Stimulated activated CD4-positive, alpha-beta T cell treated with anti-CD3 and anti-CD28 coated beads, Interleukin-1b, Interleukin-23, amount 100 ng/mL, for 48 hours (primary cell): ENCODE data around the gene SNF8.

Source experiments
- DNase-seq: peaks from one replicate; pipeline ENCODE4 v3.0.0-alpha.2; 2020

Gene SNF8

GRCh38 chr17:48928876-48929811, 15.5 kb downstream of the SNF8 start:
- no peak for DNase-seq

GRCh38 chr17:48927978-48928745, 16.5 kb downstream of the SNF8 start:
- no peak for DNase-seq

GRCh38 chr17:48925991-48926342, 18.7 kb downstream of the SNF8 start:
- DNase-seq: no peak

- no peak for DNase-seq
Measured at GRCh38 chr17:48925251-48925990, 19.2 kb downstream of the SNF8 start.

DNA sequence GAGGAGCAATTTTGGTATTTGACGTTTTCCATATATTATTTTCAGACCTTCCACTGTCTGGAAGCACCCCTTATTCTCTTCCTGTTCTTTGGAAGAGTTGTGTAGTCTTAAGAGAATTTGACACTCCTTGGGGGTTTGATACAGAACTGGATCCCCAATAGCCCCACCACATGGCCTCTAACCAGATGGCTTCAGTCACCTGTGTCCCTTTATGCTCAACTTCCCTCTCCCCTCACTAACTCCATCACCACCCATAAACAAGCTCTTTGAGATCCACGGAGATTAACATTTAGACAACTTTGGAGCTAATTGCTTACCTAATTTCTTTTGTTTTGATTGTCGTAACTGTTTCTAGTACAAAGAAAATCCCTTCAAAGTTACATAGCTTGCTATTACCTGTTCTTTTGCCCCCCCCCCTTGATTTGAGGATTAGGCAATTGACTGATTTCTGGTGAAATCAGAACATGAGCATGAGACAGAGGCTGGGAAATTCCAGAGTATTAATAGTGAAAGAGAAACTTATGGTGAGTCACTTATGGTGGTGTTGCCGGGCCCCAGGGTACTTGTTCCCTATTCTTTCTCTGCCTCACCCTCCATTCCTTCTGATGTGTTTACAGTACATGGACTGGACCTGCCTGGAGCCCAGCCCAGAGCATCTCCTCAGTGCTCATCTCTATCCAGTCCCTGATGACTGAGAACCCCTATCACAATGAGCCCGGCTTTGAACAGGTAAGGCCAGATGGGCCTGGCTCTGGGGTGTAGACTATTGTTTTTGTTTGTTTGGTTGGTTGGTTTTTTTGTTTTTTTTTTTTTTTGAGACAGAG, 29.0 kb downstream of the SNF8 start:
- peak; percentile 74 for DNase-seq

DNA sequence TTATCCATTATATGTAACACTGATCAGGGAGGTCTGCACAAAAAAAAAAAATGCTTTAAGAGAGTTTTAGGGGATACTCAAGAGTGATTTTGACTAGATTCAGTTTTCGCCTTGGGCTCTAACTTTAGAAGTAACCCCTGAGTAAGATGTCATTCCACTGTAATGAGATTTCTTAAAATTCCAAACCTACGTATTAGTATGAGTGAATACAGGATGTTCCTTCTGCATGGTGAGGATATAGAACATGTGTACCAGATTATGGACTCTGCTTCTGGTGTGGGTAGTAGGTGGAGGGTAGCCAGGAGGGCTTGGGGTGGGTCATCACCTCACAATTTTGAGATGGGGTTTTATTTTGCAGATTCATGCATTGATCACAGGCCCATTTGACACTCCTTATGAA, 32.2 kb downstream of the SNF8 start:
- no peak for DNase-seq

DNA sequence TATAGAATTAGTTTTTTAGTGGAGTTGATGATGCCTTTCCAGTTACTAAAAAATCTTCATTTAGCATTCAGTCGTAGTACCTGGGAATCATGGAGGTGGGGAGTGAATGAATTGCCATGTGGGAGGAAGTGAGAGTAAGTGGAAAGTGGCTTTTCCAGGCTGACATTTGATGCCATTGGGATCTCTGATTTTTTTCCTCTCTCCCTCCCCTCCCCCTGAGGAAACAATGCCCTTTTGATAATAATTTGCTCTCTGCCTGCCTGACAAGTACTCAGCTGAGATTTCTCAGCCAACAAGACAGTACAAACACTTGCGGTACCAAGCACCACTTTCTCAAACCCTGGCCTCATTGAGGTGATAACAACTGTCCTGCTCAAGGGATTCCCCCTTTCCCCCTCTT, 34.3 kb downstream of the SNF8 start:
- no peak for DNase-seq

- DNase-seq: no peak
Measured at GRCh38 chr17:48909783-48910182, 34.9 kb downstream of the SNF8 start.

DNA sequence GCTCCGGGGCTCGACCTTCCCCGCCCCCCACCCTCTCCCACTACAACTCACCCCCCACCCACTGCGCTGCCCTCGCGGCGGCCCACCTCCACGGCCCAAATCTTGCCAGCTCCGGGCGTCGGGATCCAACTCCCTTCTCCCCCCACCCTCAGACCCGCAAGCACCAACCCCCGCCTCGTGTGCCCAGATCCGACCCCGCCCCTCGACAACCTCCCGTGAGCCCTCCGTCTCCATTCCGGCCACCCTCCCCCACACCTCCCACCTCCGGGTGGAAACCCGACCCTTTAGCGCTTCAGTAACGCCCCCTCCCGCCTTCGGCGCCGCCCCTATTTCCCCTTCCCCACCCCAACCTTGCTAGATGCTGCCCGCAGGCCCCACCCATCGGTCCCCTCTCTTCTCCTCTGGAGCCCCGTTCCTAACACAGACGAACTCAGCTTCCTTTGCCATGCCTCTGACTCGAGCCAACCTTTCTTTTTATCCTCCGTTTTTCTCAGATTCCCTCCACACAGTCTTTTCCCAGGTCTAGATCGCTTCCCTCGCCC, 35.7 kb downstream of the SNF8 start:
- peak; percentile 89 for DNase-seq

DNA sequence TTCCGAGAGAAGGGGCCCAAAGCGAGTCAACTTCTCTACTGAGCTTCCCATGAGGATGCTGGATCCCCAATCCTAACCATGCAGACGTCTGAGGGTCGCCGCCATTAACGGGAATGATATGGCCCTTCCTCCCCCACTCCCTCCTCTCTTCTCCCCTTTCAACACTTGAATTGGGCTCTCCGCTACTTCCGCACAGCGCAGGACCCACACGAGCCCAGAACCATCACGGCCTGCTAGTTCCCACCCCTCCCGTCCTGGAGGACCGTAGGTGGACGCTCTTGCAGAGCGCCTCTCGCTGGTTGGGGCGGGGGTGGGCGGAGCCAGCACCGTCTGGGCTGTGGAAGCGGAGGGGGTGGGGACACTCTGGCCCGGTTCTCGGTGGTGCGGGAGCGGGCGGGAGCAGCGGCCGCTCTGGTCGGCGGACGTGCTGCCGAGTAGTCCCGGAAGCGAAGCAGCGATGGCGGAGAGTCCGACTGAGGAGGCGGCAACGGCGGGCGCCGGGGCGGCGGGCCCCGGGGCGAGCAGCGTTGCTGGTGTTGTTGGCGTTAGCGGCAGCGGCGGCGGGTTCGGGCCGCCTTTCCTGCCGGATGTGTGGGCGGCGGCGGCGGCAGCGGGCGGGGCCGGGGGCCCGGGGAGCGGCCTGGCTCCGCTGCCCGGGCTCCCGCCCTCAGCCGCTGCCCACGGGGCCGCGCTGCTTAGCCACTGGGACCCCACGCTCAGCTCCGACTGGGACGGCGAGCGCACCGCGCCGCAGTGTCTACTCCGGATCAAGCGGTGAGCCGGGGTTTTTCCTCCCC, 36.4 kb downstream of the SNF8 start, which contains the start of gene UBE2Z:
Gene UBE2Z, plus strand, starts transcription at position 361 of the 797 bp plus-strand sequence. Its CDS starts 97 bp downstream, at position 458.
- DNase-seq: peak; percentile 91

GRCh38 chr17:48907713-48908046, 37.0 kb downstream of the SNF8 start:
- DNase-seq: no peak

DNA sequence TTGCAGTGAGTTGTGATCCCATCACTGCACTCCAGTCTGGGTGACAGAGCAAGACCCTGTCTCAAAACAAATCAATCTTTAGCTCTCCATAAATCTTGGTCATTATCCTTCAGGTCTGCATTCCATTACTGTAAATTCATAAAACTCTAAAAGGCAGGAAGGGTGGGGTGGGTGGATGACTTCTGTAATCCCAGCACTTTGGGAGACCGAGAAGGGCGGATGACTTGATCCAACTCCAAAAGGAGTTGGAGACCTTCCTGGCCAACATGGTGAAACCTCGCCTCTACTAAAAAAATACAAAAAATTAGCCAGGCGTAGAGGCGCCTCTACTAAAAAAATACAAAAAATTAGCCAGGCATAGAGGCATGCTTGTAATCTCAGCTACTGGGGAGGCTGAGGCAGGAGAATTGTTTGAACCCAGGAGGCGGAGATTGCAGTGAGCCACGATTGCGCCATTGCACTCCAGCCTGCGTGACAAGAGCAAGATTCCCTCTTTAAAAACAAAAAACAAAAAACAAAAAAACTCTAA, 38.6 kb downstream of the SNF8 start:
- DNase-seq: no peak

GRCh38 chr17:48904428-48904827, 40.2 kb downstream of the SNF8 start:
- DNase-seq: no peak

- DNase-seq: no peak
Measured at GRCh38 chr17:48903401-48903800, 41.2 kb downstream of the SNF8 start.

DNA sequence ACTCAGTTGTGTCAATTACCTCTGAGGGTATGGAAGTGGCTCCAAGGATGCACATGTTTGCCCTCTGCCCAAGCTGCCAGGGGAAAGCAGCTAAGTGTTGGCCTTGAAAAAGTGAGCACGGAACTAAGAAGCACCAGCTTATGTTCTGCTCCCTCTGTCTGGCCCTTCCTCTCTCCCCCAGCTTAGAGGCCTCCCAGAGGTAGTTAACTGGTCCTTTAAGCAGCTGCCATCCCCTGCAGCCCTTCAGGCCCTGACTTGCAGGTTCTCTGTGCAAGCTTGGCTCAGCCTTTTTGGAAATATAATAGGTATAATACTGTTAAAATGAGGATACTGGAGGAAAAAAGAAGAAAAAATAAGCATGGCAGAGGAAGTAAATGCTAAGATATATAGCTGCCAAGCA, 43.4 kb downstream of the SNF8 start:
- no peak for DNase-seq

DNA sequence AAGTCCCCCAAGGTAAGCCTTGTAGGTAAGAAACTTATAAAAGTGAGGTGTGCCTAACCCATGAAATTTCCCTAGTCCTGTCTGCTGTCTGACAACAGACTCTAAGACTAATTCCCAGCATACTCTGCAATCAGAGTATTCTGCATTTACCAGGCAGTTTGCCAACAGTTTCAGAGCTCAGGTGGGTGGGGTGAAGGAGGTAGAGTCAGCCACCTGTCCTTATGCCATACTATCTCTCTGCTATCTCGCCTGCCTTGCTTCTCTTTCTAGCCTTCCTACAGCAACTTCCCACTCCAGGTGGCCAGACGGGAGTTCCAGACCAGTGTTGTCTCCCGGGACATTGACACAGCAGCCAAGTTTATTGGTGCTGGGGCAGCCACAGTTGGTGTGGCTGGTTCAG, 49.8 kb downstream of the SNF8 start:
- DNase-seq: no peak

- DNase-seq: no peak
Measured at GRCh38 chr17:48893646-48894508, 50.8 kb downstream of the SNF8 start.

DNA sequence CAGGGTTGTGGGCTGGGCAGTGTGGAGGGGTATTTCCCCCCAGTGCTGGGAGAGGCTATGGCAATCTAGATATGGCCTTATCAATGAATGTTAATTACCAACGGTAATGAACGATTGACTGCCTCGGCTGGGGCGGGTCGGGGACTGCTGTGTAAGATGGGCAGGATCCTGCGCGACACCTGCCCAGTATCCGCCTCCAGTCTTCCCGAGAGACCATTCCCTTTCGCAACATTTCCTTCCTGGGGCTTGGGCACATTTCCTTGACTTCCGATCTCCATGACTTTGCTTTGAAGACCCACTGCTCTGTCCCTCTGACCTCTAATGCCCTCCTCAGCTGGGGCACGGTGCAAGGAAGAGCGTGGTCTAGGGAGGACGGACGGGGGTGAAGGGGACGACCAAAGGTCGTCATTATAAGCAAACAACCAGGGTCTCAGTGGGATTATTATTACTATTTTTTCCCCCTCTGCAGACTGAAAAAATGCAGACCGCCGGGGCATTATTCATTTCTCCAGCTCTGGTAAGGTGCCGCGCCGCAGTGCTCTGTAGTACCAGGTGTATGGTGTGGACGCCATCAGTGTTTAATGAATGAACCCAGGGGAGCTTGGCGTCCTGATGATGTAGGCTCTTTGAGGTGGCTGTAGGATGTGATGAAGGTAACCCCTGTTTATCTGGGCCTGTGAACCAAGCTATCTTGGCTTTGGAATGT, 51.5 kb downstream of the SNF8 start:
- DNase-seq: no peak

DNA sequence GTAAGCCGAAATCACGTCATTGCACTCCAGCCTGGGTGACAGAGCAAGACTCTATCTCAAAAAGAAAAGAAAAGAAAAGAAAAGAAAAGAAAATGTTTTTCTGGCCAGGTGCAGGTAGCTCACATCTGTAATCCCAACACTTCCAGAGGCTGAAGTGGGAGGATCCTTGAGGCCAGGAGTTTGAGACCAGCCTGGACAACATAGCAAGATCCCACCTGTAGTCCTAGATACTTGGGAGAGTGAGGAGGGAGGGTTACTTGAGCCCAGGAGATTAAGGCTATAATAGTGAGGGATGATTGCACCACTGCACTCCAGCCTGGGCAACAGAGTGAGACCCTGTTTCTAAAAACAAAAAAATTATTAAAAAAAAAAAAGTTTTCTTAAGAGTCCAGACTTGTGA, 54.6 kb downstream of the SNF8 start:
- DNase-seq: no peak
